ENCODE measurements around the gene ZNF385A. TPM values are rescaled to one million over a fixed set of nuclear protein-coding genes. Genes with fewer than 3 reads are reported as not detected.

ZNF385A gene
- total RNA-seq, 1 experiment from 2014 or later: 5.7 TPM

DNA sequence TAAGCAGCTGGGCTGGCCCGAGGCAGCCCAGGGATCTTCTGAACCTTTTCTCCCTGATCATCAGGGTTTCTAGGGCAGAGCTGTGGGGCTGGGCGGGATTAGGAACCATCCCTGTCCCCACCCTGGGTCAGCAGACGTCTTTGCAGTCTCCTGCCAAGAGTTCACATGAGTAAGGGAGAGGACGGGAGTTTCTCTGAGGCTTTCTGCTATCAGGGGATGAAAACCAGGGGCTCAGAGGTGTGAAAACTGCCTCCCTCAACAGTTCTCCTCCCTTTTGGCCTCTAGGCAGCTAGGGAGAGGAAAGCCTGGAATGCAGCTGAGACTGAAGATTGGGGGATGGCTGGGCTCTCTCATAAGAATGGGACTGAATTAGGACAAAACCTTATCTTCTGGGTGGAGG, 7.9 kb downstream of the ZNF385A start:
- H3T11ph ChIP-seq (ENCODE audit: low read length): no peak overlapping the region
- WGBS (ENCODE audit: extremely low coverage, insufficient read length, low lambda C conversion rate): no CpG with 5 or more reads among the region's 4 CpGs
- no peak overlapping the region for H3K4me2 ChIP-seq (ENCODE audit: insufficient read depth, insufficient read length, low read length)
- Mint-ChIP-seq H3K27ac (no peak overlapping the region; a peak in 1 of 7 replicates), H3K4me1 (peaks cover 16 to 17% of the 10 kb centered on the region in 2 experiments), H3K36me3 (ENCODE audit: insufficient read depth in 1 of 3, low read depth in 3 of 3) (peaks cover 7 to 45% (median 15%) of the 10 kb centered on the region in 3 experiments; a peak in 6 of 7 replicates), H3K9me3 (no peaks in the 10 kb centered on the region), H3K4me3 (no peak overlapping the region), H3K27me3 (ENCODE audit: low read depth) (peaks cover 31% of the 10 kb centered on the region)
- no peaks in the 10 kb centered on the region for H3K23me2 ChIP-seq (ENCODE audit: insufficient read length, low read depth, low read length, poor library complexity, severe bottlenecking)
- no peak overlapping the region for H3K4ac ChIP-seq (ENCODE audit: low read depth, low read length)
- H3K9ac ChIP-seq (ENCODE audit: extremely low read depth, insufficient read length, low read length): no peak overlapping the region
- H2BK20ac ChIP-seq (ENCODE audit: low read depth, low read length, poor library complexity, severe bottlenecking): no peak overlapping the region
- H3K18ac ChIP-seq (ENCODE audit: insufficient read length, low read depth, low read length): no peak overlapping the region
- H2BK120ac ChIP-seq (ENCODE audit: low read depth, low read length, poor library complexity, severe bottlenecking): no peak overlapping the region
- H2BK15ac ChIP-seq (ENCODE audit: low read depth, low read length): no peak overlapping the region
- H2BK12ac ChIP-seq (ENCODE audit: insufficient read length, low read depth, low read length): no peak overlapping the region
- TF ChIP-seq, protein P1, sequence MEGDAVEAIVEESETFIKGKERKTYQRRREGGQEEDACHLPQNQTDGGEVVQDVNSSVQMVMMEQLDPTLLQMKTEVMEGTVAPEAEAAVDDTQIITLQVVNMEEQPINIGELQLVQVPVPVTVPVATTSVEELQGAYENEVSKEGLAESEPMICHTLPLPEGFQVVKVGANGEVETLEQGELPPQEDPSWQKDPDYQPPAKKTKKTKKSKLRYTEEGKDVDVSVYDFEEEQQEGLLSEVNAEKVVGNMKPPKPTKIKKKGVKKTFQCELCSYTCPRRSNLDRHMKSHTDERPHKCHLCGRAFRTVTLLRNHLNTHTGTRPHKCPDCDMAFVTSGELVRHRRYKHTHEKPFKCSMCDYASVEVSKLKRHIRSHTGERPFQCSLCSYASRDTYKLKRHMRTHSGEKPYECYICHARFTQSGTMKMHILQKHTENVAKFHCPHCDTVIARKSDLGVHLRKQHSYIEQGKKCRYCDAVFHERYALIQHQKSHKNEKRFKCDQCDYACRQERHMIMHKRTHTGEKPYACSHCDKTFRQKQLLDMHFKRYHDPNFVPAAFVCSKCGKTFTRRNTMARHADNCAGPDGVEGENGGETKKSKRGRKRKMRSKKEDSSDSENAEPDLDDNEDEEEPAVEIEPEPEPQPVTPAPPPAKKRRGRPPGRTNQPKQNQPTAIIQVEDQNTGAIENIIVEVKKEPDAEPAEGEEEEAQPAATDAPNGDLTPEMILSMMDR (conservative IDR thresholded peaks at IDR 0.05): no peak
- H2BK5ac ChIP-seq (ENCODE audit: insufficient read length, low read length): no peak overlapping the region
- no peak for DNase-seq
- H4K8ac ChIP-seq (replicated peaks; ENCODE audit: insufficient read length, low read depth, low read length): no peak overlapping the region
- H3K27ac ChIP-seq (ENCODE audit: insufficient read length, low read depth, low read length): no peak overlapping the region
- H4K5ac ChIP-seq (ENCODE audit: insufficient read length, low read depth, low read length): no peak overlapping the region
- no peak overlapping the region for H2AK5ac ChIP-seq (ENCODE audit: insufficient read length, low read length)
- H3K56ac ChIP-seq (ENCODE audit: insufficient read length, low read depth, low read length): no peak overlapping the region
- no peaks in the 10 kb centered on the region for H3K79me2 ChIP-seq (ENCODE audit: insufficient read depth, low read length)
- no peaks in the 10 kb centered on the region for H3K4me1 ChIP-seq (ENCODE audit: insufficient read depth, low read length)
- no peak overlapping the region for H3K14ac ChIP-seq (ENCODE audit: insufficient read depth, low read length)
- H4K20me1 ChIP-seq (ENCODE audit: control insufficient read depth, insufficient read depth, insufficient read length): no peaks in the 10 kb centered on the region
- no peaks in the 10 kb centered on the region; the same call in 1 of the 2 replicates for H3K27me3 ChIP-seq (ENCODE audit: insufficient read depth, low read length)
- H2AFZ ChIP-seq (ENCODE audit: low read length): no peak overlapping the region
- no peak overlapping the region for H4K91ac ChIP-seq (ENCODE audit: insufficient read length, low read depth, low read length)
- no peak overlapping the region for H3K23ac ChIP-seq (ENCODE audit: insufficient read length, low read depth, low read length)
- H3K9me3 ChIP-seq (ENCODE audit: control insufficient read depth, low read depth, low read length): no peaks in the 10 kb centered on the region
- H3K79me1 ChIP-seq (ENCODE audit: insufficient read depth, low read depth, low read length, poor library complexity, severe bottlenecking): no peaks in the 10 kb centered on the region
